Loucy (cell line): Measurements from ENCODE around the gene SHBG.

Source experiments
- H2AFZ ChIP-seq: fragments of 200-600 bp; sonication (generic); 2 replicates; pipeline ENCODE4 v1.6.0; 2016; ENCODE audit warnings: antibody characterized with exemption, mild to moderate bottlenecking, low read length, moderate library complexity
- H3F3A ChIP-seq: fragments of 200-600 bp; 2 replicates; pipeline ENCODE4 v1.6.0; 2016; ENCODE audit warnings: antibody characterized with exemption, low read depth, mild to moderate bottlenecking
- H3K27me3 ChIP-seq: fragments of 200-600 bp; sonication (generic); 2 replicates; pipeline ENCODE4 v1.6.1; 2014; ENCODE audit warnings: low read length, mild to moderate bottlenecking; ENCODE audit not compliant: insufficient read depth, poor library complexity, severe bottlenecking
- H3K36me3 ChIP-seq: fragments of 200-600 bp; sonication (generic); 2 replicates; pipeline ENCODE4 v1.6.1; 2016; ENCODE audit warnings: low read length; ENCODE audit not compliant: insufficient read depth
- H3K4me1 ChIP-seq: fragments of 200-600 bp; sonication (generic); 2 replicates; pipeline ENCODE4 v1.5.1; 2014; ENCODE audit warnings: low read length, mild to moderate bottlenecking; ENCODE audit not compliant: insufficient read depth, poor library complexity, severe bottlenecking
- H3K4me2 ChIP-seq: fragments of 200-600 bp; sonication (generic); 2 replicates; pipeline ENCODE4 v1.6.0; 2014; ENCODE audit warnings: antibody characterized with exemption, low read length, low read depth, mild to moderate bottlenecking; ENCODE audit not compliant: poor library complexity, severe bottlenecking
- H3K4me3 ChIP-seq: fragments of 200-600 bp; sonication (generic); 2 replicates; pipeline ENCODE4 v1.5.1; 2014; ENCODE audit warnings: low read length, mild to moderate bottlenecking, mixed read lengths; ENCODE audit not compliant: poor library complexity, severe bottlenecking
- H3K79me2 ChIP-seq: fragments of 200-600 bp; sonication (generic); 2 replicates; pipeline ENCODE4 v1.6.1; 2014; ENCODE audit warnings: low read length; ENCODE audit not compliant: insufficient read depth
- H3K9ac ChIP-seq: fragments of 200-600 bp; sonication (generic); 2 replicates; pipeline ENCODE4 v1.6.0; 2014; ENCODE audit warnings: mild to moderate bottlenecking, low read depth, low read length, moderate library complexity; ENCODE audit not compliant: poor library complexity, severe bottlenecking
- H3K9me2 ChIP-seq: fragments of 200-600 bp; sonication (generic); replicated peaks from 2 replicates; pipeline ENCODE4 v1.6.1; 2016; ENCODE audit warnings: low read depth, low read length, mixed read lengths
- H3K9me3 ChIP-seq: fragments of 200-600 bp; sonication (generic); 2 replicates; pipeline ENCODE4 v1.6.1; 2014; ENCODE audit warnings: mild to moderate bottlenecking, antibody characterized with exemption, low read length, low read depth; ENCODE audit not compliant: insufficient read depth
- H4K20me1 ChIP-seq: fragments of 200-600 bp; sonication (generic); 2 replicates; pipeline ENCODE4 v1.6.0; 2014; ENCODE audit warnings: antibody characterized with exemption, low read length, mild to moderate bottlenecking; ENCODE audit not compliant: insufficient read depth, poor library complexity, severe bottlenecking
- CTCF ChIP-seq: fragments of 200-600 bp; sonication (generic); conservative IDR thresholded peaks from 2 replicates; pipeline ENCODE4 v1.5.1; 2014; ENCODE audit warnings: mild to moderate bottlenecking, antibody characterized with exemption, low read length
- EZH2phosphoT487 ChIP-seq: fragments of 200-600 bp; IDR thresholded peaks from 2 replicates; pipeline ENCODE4 v1.6.1; 2018; ENCODE audit warnings: antibody characterized with exemption, mild to moderate bottlenecking, moderate library complexity, borderline replicate concordance

Gene SHBG

GRCh38 chr17:7677388-7678067 is 47.6 kb downstream of the SHBG start:
- Histone ChIP-seq H3K27me3 (no peaks in the 10 kb centered on the region), H3K9me2 (no peaks in the 10 kb centered on the region), H4K20me1 (peaks cover 18% of the 10 kb centered on the region), H3K4me2 (no peak overlapping the region), H3K4me3 (no peak overlapping the region), H3K9ac (no peak overlapping the region), H3F3A (no peaks in the 10 kb centered on the region), H3K9me3 (peaks cover 9% of the 10 kb centered on the region; the same call in 1 of the 2 replicates), H2AFZ (no peak overlapping the region), H3K36me3 (peaks cover 37% of the 10 kb centered on the region), H3K79me2 (peaks cover 29% of the 10 kb centered on the region), H3K4me1 (no peaks in the 10 kb centered on the region)
- TF ChIP-seq CTCF (no peak), EZH2phosphoT487 (no peak)
